Fibroblast of lung (primary cell): ENCODE measurements around the gene CSPG5. TPM values are rescaled to one million over a fixed set of nuclear protein-coding genes. Genes with fewer than 3 reads are reported as not detected.
A peak's percentile ranks its signal among the peaks of the same experiment; 100 is the strongest.

Experiments
- DNase-seq, 2 donors: peaks; one replicate each; pipeline versions ENCODE4 v3.0.0 to v3.0.0-alpha.2; 2010; ENCODE audit warnings: low read depth in 2 of 2
- H2AFZ ChIP-seq: 2 replicates; pipeline ENCODE4 v1.5.1; 2012; ENCODE audit warnings: low read length, control low read depth, inconsistent platforms
- H3K27ac ChIP-seq: 2 replicates; pipeline ENCODE4 v1.5.1; 2011; ENCODE audit warnings: low read length, control low read depth; ENCODE audit not compliant: insufficient read depth
- H3K27me3 ChIP-seq: 2 replicates; pipeline ENCODE4 v1.5.1; 2011; ENCODE audit warnings: mild to moderate bottlenecking, low read length; ENCODE audit not compliant: control insufficient read depth, insufficient read depth
- H3K36me3 ChIP-seq: 2 replicates; pipeline ENCODE4 v1.5.1; 2011; ENCODE audit warnings: low read length; ENCODE audit not compliant: control insufficient read depth, insufficient read depth
- H3K4me1 ChIP-seq: 2 replicates; pipeline ENCODE4 v1.5.1; 2011; ENCODE audit warnings: low read length; ENCODE audit not compliant: control insufficient read depth, insufficient read depth; ENCODE audit errors: extremely low read depth
- H3K4me2 ChIP-seq: 2 replicates; pipeline ENCODE4 v1.5.1; 2011; ENCODE audit warnings: low read length, control low read depth; ENCODE audit not compliant: insufficient read depth; ENCODE audit errors: extremely low read depth
- H3K4me3 ChIP-seq, 4 experiments: fragments of 200-600 bp in 1 of 4; sonication (generic) in 1 of 4; replicated peaks in 1 of 4; 2 replicates each; pipeline ENCODE4 v1.5.1; 2011 to 2016; ENCODE audit warnings: low read length in 4 of 4, low read depth in 3 of 4, mild to moderate bottlenecking in 3 of 4, control low read depth in 2 of 4, inconsistent platforms in 1 of 4, mixed read lengths in 1 of 4; ENCODE audit not compliant: insufficient read depth in 1 of 4; ENCODE audit errors: control extremely low read depth in 1 of 4
- H3K79me2 ChIP-seq: 2 replicates; pipeline ENCODE4 v1.5.1; 2012; ENCODE audit warnings: mild to moderate bottlenecking, low read length, inconsistent platforms; ENCODE audit not compliant: control insufficient read depth, insufficient read depth
- H3K9ac ChIP-seq: 2 replicates; pipeline ENCODE4 v1.5.1; 2011; ENCODE audit warnings: mild to moderate bottlenecking, low read length, control low read depth; ENCODE audit not compliant: insufficient read depth
- H3K9me3 ChIP-seq: 2 replicates; pipeline ENCODE4 v1.5.1; 2012; ENCODE audit warnings: low read depth, low read length; ENCODE audit not compliant: control insufficient read depth, insufficient read depth
- H4K20me1 ChIP-seq: 2 replicates; pipeline ENCODE4 v1.5.1; 2011; ENCODE audit warnings: low read length; ENCODE audit not compliant: control insufficient read depth, insufficient read depth; ENCODE audit errors: extremely low read depth
- CTCF ChIP-seq, 2 donors: IDR thresholded peaks in 1 of 2; conservative IDR thresholded peaks in 1 of 2; 1 replicate in 1 of 2; 2 replicates in 1 of 2; pipeline ENCODE4 v1.5.1; 2011 to 2012; ENCODE audit warnings: low read length in 2 of 2, control low read depth in 1 of 2, inconsistent platforms in 1 of 2, low read depth in 1 of 2, mild to moderate bottlenecking in 1 of 2
- EZH2 ChIP-seq: IDR thresholded peaks from 2 replicates; pipeline ENCODE4 v1.5.1; 2012; ENCODE audit warnings: low read length, control low read depth, mild to moderate bottlenecking; ENCODE audit errors: missing control alignments
- polyA plus RNA-seq, 2 donors: library from polyadenylated mRNA; depleted of rRNA in 1 of 2; stranded (reverse) in 1 of 2; unstranded in 1 of 2; fragments of >200 nt; gene quantifications; 2 replicates each; pipeline ENCODE4 v1.2.1, GENCODE V29; 2011 to 2012; ENCODE audit warnings: missing spikeins in 1 of 2
- total RNA-seq: library from RNA; depleted of rRNA; stranded (reverse); fragments of >200 nt; gene quantifications from 2 replicates; pipeline ENCODE4 v1.2.1, GENCODE V29; 2014

CSPG5 gene
- total and polyA plus RNA-seq, 2 donors (not counting 1 experiment from before 2014, with no cell fraction given): 0.17 TPM; not detected in 1

DNA sequence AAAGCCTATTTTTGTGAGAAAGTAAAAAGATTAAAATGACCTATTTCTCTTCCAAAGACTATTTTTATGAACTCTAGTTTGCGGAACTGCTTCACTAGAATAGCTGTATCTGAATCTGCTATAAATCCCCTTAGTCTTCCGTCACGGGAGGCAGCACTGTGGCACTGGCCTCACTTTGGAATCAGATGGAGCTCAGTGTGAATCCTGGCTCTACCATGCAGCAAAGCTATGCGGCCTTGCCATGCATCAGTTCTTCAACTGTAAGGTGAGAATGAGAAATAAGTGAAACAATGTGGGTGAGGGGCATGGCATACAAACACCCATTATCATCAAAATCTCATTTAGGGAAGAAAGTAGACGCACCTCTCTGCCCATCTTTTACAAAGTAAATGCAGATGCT lies 27.5 kb upstream of the CSPG5 start:
- Histone ChIP-seq H3K4me3 (no peak overlapping the region), H3K4me2 (no peak overlapping the region), H3K27ac (no peak overlapping the region), H3K9me3 (no peaks in the 10 kb centered on the region), H3K9ac (no peak overlapping the region), H2AFZ (no peak overlapping the region), H3K27me3 (no peaks in the 10 kb centered on the region), H3K79me2 (no peaks in the 10 kb centered on the region), H3K36me3 (peaks cover 2% of the 10 kb centered on the region), H4K20me1 (no peaks in the 10 kb centered on the region), H3K4me1 (no peaks in the 10 kb centered on the region)
- TF ChIP-seq EZH2 (no peak), CTCF (conservative IDR thresholded peaks at IDR 0.05 in 1 of 2, IDR thresholded peaks at IDR 0.05 in 1 of 2; ENCODE audit: low read depth in 1 of 2, low read length in 2 of 2) (no peak)
- DNase-seq: no peak

- H3K79me2 ChIP-seq: no peaks in the 10 kb centered on the region
- TF ChIP-seq EZH2: no peak
- TF ChIP-seq CTCF (conservative IDR thresholded peaks at IDR 0.05 in 1 of 2, IDR thresholded peaks at IDR 0.05 in 1 of 2; ENCODE audit: low read depth in 1 of 2, low read length in 2 of 2): no peak
- H3K9me3 ChIP-seq: no peaks in the 10 kb centered on the region
- no peaks in the 10 kb centered on the region for H3K4me1 ChIP-seq
- H2AFZ ChIP-seq: no peak overlapping the region
- no peaks in the 10 kb centered on the region for H4K20me1 ChIP-seq
- no peak overlapping the region for H3K4me2 ChIP-seq
- peak in 1 of 2 donors; percentile 74 for DNase-seq
- no peaks in the 10 kb centered on the region for H3K27me3 ChIP-seq
- peaks cover 2% of the 10 kb centered on the region for H3K36me3 ChIP-seq
- H3K27ac ChIP-seq: no peak overlapping the region
- H3K4me3 ChIP-seq: no peak overlapping the region
- H3K9ac ChIP-seq: no peak overlapping the region
Measured at GRCh38 chr3:47605652-47606051, 27.0 kb upstream of the CSPG5 start.

GRCh38 chr3:47604145-47604544 lies 25.5 kb upstream of the CSPG5 start:
- TF ChIP-seq EZH2: no peak
- no peak for TF ChIP-seq CTCF (conservative IDR thresholded peaks at IDR 0.05 in 1 of 2, IDR thresholded peaks at IDR 0.05 in 1 of 2; ENCODE audit: low read depth in 1 of 2, low read length in 2 of 2)
- no peaks in the 10 kb centered on the region for H3K79me2 ChIP-seq
- no peaks in the 10 kb centered on the region for H4K20me1 ChIP-seq

More at GRCh38 chr3:47604145-47604544, 25.5 kb upstream of the CSPG5 start:
- Histone ChIP-seq H3K4me3 (no peak overlapping the region), H3K4me2 (no peak overlapping the region), H3K36me3 (no peaks in the 10 kb centered on the region), H3K4me1 (no peaks in the 10 kb centered on the region), H3K9ac (no peak overlapping the region), H3K9me3 (no peaks in the 10 kb centered on the region), H3K27ac (no peak overlapping the region), H3K27me3 (no peaks in the 10 kb centered on the region), H2AFZ (no peak overlapping the region)
- peak in 1 of 2 donors; percentile 25 for DNase-seq
